HG03175 (cell line): ENCODE data around the gene RAB31.

Source experiments
- ATAC-seq: cut with Tn5 transposase; IDR thresholded peaks from one replicate; pipeline ENCODE4 v1.9.1; 2021; ENCODE audit warnings: mild to moderate bottlenecking, moderate library complexity; ENCODE audit not compliant: unreplicated experiment

The RAB31 gene

GRCh38 chr18:9737006-9737405, 28.9 kb downstream of the RAB31 start:
- no peak for ATAC-seq

DNA sequence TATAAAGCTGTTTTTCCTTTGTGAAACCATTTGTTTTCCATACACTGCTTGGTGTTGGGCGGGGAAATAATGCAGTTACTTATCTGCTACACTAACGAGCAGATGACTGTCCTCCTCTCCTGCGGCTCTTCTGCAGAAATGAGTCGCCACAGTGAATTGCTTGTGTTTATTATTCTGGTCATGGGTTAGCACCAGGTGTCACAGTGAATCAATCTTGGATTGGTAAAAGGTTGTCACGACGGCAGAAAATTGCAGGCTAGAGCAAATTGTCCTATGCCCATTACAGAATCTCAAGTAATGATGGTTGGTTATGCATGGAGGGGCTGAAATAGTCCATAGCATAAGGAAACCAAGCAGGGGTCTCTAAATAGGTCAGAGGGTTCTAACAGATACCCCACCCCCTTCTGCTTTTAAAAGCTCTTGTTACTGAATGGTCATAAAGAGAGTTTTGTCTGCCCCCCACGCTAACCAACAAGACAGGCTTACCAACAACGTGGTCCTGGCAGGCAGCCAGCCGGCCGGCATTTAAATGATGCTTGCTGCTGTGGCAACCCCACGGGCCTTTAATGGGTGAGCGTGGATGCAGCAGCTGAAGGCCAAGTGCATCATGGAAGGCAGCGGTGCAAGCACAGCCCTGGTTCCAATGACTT, 29.5 kb downstream of the RAB31 start:
- ATAC-seq = no peak

DNA sequence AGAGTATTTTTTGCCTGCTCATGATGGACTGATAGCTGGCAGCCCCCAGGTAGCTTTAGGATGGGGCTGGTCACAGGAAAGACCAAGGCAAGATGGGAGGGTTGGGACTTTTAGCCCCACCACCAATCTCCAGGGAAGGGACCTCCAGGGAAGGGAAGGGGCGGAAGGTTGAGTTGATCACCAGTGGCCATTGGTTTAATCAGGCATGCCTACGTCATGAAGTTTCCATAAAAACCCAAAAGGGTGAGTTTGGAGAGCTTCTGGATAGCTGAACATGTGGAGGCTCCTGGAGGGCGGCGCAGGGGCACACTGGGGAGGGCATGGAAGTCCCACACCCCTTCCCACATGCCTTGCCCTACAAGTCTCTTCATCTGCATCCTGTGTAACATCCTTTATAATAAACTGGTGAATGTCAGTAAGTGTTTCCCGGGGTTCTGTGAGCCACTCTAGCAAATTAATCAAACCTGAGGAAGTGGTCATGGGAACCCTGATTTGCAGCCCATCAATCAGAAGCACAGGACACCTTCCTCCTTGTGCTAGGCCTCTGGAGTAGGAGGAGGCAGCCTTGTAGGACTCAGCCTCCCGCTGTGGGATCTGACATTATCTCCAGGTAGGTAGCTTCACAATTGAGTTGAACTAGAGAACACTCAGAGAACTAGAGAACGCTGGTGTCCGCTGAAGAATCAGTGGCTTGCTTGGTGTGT, 30.3 kb downstream of the RAB31 start:
- no peak for ATAC-seq

DNA sequence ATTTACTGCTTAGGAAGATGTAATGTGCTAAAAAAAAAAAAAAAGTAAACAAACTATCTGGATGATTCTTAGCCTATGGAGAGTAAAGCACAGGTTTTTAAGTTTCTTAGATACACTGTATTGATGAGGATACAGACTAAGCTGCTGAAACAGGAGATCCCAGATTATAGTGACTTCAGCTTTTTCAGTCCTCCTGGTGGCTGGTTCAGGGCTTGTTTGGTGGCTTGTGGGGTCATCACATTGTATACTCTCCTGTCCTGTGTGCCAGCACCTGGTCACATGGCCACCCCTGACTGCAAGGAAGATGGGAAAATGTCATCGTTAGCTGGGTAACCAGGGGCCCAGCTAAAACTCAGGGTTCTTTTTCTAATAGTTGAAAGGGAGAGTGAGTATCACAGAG, 31.4 kb downstream of the RAB31 start:
- ATAC-seq = no peak

- ATAC-seq = no peak
Observed at GRCh38 chr18:9740071-9740470, 32.0 kb downstream of the RAB31 start.

GRCh38 chr18:9741406-9741792, 33.3 kb downstream of the RAB31 start:
- ATAC-seq = no peak

- no peak for ATAC-seq
Observed at GRCh38 chr18:9741793-9742523, 33.9 kb downstream of the RAB31 start.

- ATAC-seq = no peak
Observed at GRCh38 chr18:9742524-9743131, 34.5 kb downstream of the RAB31 start.

GRCh38 chr18:9743200-9744016, 35.3 kb downstream of the RAB31 start:
- ATAC-seq = no peak

GRCh38 chr18:9746958-9747357, 38.9 kb downstream of the RAB31 start:
- ATAC-seq = no peak

GRCh38 chr18:9749611-9750010, 41.5 kb downstream of the RAB31 start:
- no peak for ATAC-seq

GRCh38 chr18:9750112-9750511, 42.0 kb downstream of the RAB31 start:
- ATAC-seq = no peak

DNA sequence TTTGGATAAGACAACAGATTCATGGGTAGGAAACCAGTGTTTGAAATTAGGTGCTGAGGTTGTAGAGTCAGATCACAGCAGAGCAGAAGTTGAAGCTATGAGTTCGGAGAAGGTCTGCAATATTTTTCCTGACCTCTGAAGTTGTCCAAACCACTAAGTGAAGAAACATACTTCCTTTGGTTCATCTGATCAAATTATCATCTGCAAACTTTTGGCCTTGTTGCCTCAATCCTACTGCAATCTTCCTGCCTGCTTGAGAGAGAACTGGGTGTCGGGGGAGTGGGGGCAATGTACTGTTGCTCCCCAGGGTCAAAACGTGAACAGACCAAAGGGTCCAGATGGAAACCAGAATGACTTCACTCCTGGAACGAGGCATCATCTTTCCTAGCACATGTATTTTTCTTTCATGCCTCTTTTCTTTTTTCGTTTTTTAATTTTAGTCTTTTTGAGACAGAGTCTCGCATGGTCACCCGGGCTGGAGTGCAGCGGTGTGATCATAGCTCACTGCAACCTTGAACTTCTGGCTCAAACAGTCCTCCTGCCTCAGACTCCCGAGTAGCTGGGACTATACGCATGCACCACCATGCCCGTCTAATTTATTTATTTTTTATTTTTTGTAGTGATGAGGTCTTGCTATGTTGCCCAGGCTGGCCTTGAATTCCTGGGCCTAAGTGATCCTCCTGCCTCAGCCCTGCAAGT, 42.7 kb downstream of the RAB31 start:
- no peak for ATAC-seq

DNA sequence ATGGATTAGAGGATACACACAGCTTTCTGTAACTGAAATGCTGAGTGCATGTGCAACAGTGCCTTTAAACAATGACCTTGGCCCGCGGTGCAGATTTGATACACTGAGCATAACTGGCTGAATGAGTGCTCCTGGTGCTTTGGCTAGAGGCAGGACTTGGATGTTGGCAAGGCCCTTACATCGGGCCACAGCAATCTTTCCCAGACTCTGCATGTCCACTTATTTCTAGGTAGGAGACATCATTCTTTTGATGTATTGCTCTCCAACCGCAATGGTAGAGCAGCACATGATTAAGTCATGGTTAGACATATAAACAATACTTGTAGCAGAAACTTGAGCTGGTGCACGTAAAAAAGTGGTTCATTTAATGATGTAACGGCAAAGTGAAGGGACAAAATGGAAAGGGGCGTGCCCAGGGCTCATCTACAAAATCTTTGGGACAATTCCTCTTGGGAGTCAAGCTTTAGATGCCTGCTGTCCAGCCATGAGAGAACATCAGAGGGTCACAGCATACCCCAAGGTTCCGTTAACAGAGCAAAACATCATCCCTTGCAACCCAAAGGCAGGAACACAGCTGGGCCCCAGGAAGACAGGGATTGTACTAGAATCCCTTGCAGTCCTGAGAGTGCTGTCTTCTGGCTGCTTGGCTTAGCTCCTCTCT, 43.4 kb downstream of the RAB31 start:
- ATAC-seq = no peak

GRCh38 chr18:9753846-9754245, 45.7 kb downstream of the RAB31 start:
- ATAC-seq = no peak

- ATAC-seq = no peak
Observed at GRCh38 chr18:9755110-9755509, 47.0 kb downstream of the RAB31 start.

DNA sequence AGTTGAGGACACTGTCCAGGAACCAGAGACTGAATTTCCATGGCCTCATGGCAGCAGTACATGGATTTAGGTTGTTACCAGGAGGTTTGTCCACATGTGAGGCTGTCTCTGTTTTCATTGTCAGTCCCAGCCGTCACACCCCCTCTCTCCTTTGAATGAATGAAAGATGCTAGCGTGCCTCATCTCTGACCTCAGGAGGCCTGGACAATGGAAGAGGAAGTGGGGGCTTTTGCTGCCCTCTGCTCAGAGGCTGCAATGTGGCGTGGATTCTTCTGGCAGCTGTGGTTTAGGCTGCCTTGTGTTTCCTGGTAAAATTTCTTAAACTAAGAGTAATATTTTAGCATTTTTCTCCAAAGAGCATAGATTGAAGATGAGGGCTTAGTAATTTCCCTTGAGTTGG, 47.5 kb downstream of the RAB31 start:
- ATAC-seq = no peak

DNA sequence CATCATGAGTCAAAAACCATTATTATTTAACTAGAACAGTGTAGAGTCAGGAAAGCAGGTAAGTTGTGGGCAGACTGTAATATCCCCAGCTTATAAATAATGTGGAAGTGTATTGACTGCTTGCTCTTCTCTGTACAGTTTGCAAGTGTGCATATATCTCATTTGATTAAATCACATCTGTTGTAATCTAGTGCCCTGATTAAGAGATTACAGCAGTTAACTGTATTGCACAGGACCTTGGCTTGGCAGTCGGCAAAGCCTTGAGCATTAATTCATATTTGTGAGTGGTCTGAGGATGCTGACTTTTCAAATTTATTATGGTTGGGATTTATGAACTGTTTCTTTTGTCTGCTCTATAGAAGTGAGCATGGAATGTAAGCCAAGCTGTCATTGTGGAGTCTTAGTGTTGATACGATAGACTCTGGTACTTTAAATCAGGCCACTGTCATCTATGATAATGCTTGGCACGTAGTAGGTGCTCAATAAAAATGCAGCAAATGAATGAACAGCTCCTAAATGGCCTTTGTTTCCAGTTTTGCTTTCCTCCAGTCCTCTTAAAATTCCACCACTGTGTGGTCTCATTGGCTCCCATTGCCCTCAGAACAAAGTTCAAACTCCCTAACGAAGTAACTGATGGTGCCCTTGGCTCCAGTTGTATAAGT, 48.3 kb downstream of the RAB31 start:
- no peak for ATAC-seq

DNA sequence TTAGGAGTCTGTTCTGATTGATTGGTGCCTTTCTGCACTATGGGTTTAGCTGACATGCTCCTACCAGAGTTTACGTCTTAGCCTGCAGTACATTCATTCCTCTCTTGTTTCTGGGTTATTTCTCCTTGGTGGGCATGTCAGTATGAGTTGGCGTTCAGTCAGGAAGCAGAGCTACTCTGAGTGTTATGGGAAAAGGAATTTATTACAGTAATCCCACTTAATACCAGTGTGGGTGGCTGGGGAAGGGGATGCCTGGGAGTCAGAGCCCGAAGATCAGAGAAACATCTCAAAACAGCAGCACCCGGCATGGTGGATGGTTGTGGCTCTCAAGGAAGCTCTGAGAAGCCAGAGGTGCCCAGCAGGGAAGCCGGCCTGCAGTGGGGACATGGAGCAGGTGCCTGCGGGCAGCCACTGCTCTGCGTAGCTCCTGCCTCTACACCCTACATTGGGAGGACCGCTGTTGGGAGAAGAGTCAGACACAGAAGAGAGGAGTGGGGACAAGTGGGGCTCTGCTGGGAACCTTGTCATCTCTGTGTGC, 48.9 kb downstream of the RAB31 start:
- no peak for ATAC-seq
